H1 (cell line): ENCODE data around the gene KIF1B. TPM values are rescaled to one million over a fixed set of nuclear protein-coding genes. Genes with fewer than 3 reads are reported as not detected.

Experiments used
- ASH2L ChIP-seq: fragments of 200-600, 300-600 bp; sonication (generic); IDR thresholded peaks from one replicate; pipeline ENCODE4 v1.7.1; 2017; ENCODE audit warnings: low read length
- ATF2 ChIP-seq: IDR thresholded peaks from 2 replicates; pipeline ENCODE4 v1.6.1; 2012; ENCODE audit warnings: low read length, inconsistent platforms
- BACH1 ChIP-seq: IDR thresholded peaks from 2 replicates; pipeline ENCODE4 v1.6.1; 2012; ENCODE audit warnings: low read length, improper control_type of control experiment
- CHD7 ChIP-seq: fragments of 300-600 bp; sonication (generic); IDR thresholded peaks from 2 replicates; pipeline ENCODE4 v1.7.1; 2012; ENCODE audit warnings: low read length, moderate library complexity, mild to moderate bottlenecking, inconsistent platforms; ENCODE audit not compliant: insufficient replicate concordance
- EP300 ChIP-seq, 2 experiments: IDR thresholded peaks; 1 replicate in 1 of 2; 2 replicates in 1 of 2; pipeline ENCODE4 v1.6.1; 2011 to 2012; ENCODE audit warnings: low read depth in 2 of 2, low read length in 2 of 2, mild to moderate bottlenecking in 2 of 2, borderline replicate concordance in 1 of 2, inconsistent platforms in 1 of 2, moderate library complexity in 1 of 2
- RXRA ChIP-seq: IDR thresholded peaks from 2 replicates; pipeline ENCODE4 v1.6.1; 2011; ENCODE audit warnings: low read depth, mild to moderate bottlenecking, low read length, moderate library complexity; ENCODE audit not compliant: insufficient read depth
- SIRT6 ChIP-seq: IDR thresholded peaks from one replicate; pipeline ENCODE4 v1.7.1; 2012; ENCODE audit warnings: low read length, inconsistent platforms
- SUZ12 ChIP-seq: fragments of 200-600 bp; sonication (generic); IDR thresholded peaks from 2 replicates; pipeline ENCODE4 v1.6.1; 2012; ENCODE audit warnings: mild to moderate bottlenecking, inconsistent platforms, low read length, moderate library complexity, mixed read lengths
- YY1 ChIP-seq: IDR thresholded peaks from 2 replicates; pipeline ENCODE4 v1.6.1; 2011; ENCODE audit warnings: low read depth, mild to moderate bottlenecking, low read length
- polyA plus RNA-seq, 7 experiments: library from polyadenylated mRNA; depleted of rRNA in 3 of 7; stranded (reverse) in 5 of 7; unstranded in 2 of 7; fragments of >200 nt in 5 of 7; fragments of 200-250 nt in 2 of 7; gene quantifications; 1 replicate in 5 of 7; 2 replicates in 1 of 7; 4 replicates in 1 of 7; pipeline versions ENCODE4 v1.2.1 to v1.2.3, GENCODE V29; 2011 to 2013; ENCODE audit warnings: missing spikeins in 2 of 7, mixed read lengths in 2 of 7
- total RNA-seq: library from RNA; stranded (reverse); fragmentation: NEBNext Ultra II Directional; extraction: Animal tissue kit (Norgen Biotek cat#: 25700); gene quantifications from 2 replicates; pipeline ENCODE4 v1.2.1, GENCODE V29; 2021
- TF ChIP-seq, protein P1 (sequence below): IDR thresholded peaks from 2 replicates; pipeline ENCODE4 v1.6.1; 2012; ENCODE audit warnings: inconsistent platforms

KIF1B gene
- total and polyA plus RNA-seq, 2 of the 8 experiments (the other 6 are each of a cell fraction or from before 2014, with no cell fraction given) = 39.1 to 74.2 TPM

- TF ChIP-seq CHD7 (no peak), SUZ12 (no peak), SIRT6 (no peak), YY1 (no peak), BACH1 (no peak), RXRA (no peak), ASH2L (no peak), EP300 (IDR thresholded peaks at IDR 0.05; ENCODE audit: borderline replicate concordance in 1 of 2, low read depth in 2 of 2, low read length in 2 of 2) (no peak), ATF2 (no peak)
- TF ChIP-seq, protein P1, sequence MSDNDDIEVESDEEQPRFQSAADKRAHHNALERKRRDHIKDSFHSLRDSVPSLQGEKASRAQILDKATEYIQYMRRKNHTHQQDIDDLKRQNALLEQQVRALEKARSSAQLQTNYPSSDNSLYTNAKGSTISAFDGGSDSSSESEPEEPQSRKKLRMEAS = no peak
These were observed 61.9 kb downstream of the KIF1B start (continued) for GRCh38 chr1:10272274-10272673.
